Erythroblast (primary cell): ENCODE measurements around the gene ATG3.

ENCODE experiments used
- GATA1 ChIP-seq: IDR thresholded peaks from 2 replicates; pipeline ENCODE4 v1.6.1; 2011; ENCODE audit warnings: low read depth, mild to moderate bottlenecking, control low read depth, low read length, moderate library complexity
- POLR2A ChIP-seq: IDR thresholded peaks from 2 replicates; pipeline ENCODE4 v1.6.1; 2011; ENCODE audit warnings: mild to moderate bottlenecking, low read length

DNA sequence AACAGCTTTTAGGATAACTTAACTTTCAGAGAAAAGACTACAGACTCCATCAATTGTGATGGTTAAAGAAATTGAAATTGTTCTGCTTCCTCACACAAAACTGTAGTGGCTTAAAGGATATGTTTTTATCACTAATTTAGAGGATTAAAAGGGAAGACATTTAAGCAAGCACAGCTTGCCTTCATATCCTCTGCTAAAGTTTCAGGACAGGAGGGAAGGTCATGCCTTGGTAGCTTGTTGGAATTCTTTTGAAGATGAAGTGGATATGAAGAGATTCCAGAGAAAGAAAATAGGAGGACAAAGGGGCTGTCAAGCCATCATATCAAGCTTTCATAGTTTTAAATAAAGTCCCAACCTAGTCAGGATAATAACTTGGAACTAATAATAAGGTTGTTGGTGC, 46.1 kb upstream of the ATG3 start:
- TF ChIP-seq POLR2A (no peak), GATA1 (no peak)
